ENCODE measurements around the gene CFAP20DC. TPM values are rescaled to one million over a fixed set of nuclear protein-coding genes. Genes with fewer than 3 reads are reported as not detected.

CFAP20DC gene
- total and polyA plus RNA-seq, 4 donors: 0.98 to 2.1 (median 1.5) TPM

DNA sequence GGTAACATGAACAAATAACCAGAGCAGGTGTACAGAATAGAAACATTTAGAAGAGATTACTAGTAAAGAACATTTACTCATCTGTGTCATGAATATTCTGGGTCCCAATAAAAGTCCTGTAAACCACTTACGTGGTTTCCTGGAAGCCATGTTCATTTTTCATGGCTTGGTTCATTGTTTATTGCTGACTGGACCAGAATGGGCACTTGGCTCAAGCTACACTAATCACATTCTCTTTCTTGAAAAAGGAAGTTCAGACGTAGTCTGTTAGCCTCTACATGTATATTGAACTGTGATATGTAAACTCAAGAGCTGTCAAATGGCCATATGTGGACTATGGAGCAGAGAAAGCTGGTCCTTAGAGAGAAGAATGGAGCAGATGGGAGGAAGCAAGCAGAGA lies 244.9 kb downstream of the CFAP20DC start:
- 89% methylated on average over 2 of the region's 2 CpGs for WGBS
- no peak overlapping the region for H3K9ac ChIP-seq (ENCODE audit: low read depth in 1 of 2, low read length in 2 of 2)
- no peaks in the 10 kb centered on the region for H3K9me3 ChIP-seq (ENCODE audit: control insufficient read depth in 4 of 4, low read length in 3 of 4)
- peaks cover 0 to 2% (median 0%) of the 10 kb centered on the region in 4 donors for H3K4me1 ChIP-seq (ENCODE audit: control insufficient read depth in 4 of 4, insufficient read depth in 4 of 4, low read length in 3 of 4)
- H3K36me3 ChIP-seq (ENCODE audit: control insufficient read depth in 4 of 4, insufficient read depth in 3 of 4, low read depth in 1 of 4, low read length in 3 of 4): no peaks in the 10 kb centered on the region
- no peak overlapping the region for H3K27ac ChIP-seq (ENCODE audit: low read depth in 1 of 2, low read length in 2 of 2)
- no peak for DNase-seq (ENCODE audit: low spot score)
- H3K4me3 ChIP-seq (ENCODE audit: low read depth in 1 of 3, low read length in 3 of 3): no peak overlapping the region
- no peaks in the 10 kb centered on the region for H3K27me3 ChIP-seq (ENCODE audit: control insufficient read depth in 4 of 4, insufficient read depth in 4 of 4, low read length in 3 of 4)
- TF ChIP-seq HNF4G (IDR thresholded peaks at IDR 0.05): no peak
- no peak for TF ChIP-seq TAF1 (conservative IDR thresholded peaks at IDR 0.05)
- TF ChIP-seq, protein P1, sequence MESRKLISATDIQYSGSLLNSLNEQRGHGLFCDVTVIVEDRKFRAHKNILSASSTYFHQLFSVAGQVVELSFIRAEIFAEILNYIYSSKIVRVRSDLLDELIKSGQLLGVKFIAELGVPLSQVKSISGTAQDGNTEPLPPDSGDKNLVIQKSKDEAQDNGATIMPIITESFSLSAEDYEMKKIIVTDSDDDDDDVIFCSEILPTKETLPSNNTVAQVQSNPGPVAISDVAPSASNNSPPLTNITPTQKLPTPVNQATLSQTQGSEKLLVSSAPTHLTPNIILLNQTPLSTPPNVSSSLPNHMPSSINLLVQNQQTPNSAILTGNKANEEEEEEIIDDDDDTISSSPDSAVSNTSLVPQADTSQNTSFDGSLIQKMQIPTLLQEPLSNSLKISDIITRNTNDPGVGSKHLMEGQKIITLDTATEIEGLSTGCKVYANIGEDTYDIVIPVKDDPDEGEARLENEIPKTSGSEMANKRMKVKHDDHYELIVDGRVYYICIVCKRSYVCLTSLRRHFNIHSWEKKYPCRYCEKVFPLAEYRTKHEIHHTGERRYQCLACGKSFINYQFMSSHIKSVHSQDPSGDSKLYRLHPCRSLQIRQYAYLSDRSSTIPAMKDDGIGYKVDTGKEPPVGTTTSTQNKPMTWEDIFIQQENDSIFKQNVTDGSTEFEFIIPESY (IDR thresholded peaks at IDR 0.05): no peak
- TF ChIP-seq SP1 (IDR thresholded peaks at IDR 0.05): no peak
- TF ChIP-seq, protein P2, sequence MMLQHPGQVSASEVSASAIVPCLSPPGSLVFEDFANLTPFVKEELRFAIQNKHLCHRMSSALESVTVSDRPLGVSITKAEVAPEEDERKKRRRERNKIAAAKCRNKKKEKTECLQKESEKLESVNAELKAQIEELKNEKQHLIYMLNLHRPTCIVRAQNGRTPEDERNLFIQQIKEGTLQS (IDR thresholded peaks at IDR 0.05): no peak
- TF ChIP-seq YY1 (IDR thresholded peaks at IDR 0.05): no peak
- TF ChIP-seq JUND (IDR thresholded peaks at IDR 0.05): no peak
- TF ChIP-seq, protein P3, sequence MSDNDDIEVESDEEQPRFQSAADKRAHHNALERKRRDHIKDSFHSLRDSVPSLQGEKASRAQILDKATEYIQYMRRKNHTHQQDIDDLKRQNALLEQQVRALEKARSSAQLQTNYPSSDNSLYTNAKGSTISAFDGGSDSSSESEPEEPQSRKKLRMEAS (IDR thresholded peaks at IDR 0.05): no peak
- TF ChIP-seq HNF4A (conservative IDR thresholded peaks at IDR 0.05): no peak
- TF ChIP-seq GABPA (IDR thresholded peaks at IDR 0.05 in 1 of 2, conservative IDR thresholded peaks at IDR 0.05 in 1 of 2): no peak
- no peak for TF ChIP-seq FOXA2 (IDR thresholded peaks at IDR 0.05)

DNA sequence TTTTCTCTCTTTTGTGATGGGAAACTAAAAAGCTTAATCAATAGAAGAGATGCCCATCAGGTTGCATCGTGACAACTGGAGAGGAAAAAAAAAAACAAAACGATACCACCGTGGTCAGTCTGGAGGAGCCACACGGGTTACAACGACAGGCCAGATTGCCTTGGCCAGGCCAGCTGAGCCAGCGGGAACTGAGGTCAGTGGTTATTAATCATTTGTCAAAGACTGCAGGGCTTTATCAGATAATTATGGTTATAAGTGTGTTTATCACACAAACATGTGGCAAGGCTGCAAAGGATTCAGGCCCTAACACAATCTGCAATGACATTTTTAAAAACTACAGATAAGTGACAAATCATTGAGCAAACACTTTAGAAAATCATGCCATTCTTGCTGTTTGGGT lies 248.3 kb downstream of the CFAP20DC start:
- 68% methylated on average over 6 of the region's 6 CpGs for WGBS
- Histone ChIP-seq H3K9me3 (ENCODE audit: control insufficient read depth in 4 of 4, low read length in 3 of 4) (no peaks in the 10 kb centered on the region), H3K4me1 (ENCODE audit: control insufficient read depth in 4 of 4, insufficient read depth in 4 of 4, low read length in 3 of 4) (peaks cover 0 to 2% (median 0%) of the 10 kb centered on the region in 4 donors), H3K27me3 (ENCODE audit: control insufficient read depth in 4 of 4, insufficient read depth in 4 of 4, low read length in 3 of 4) (no peaks in the 10 kb centered on the region), H3K9ac (ENCODE audit: low read depth in 1 of 2, low read length in 2 of 2) (no peak overlapping the region), H3K27ac (ENCODE audit: low read depth in 1 of 2, low read length in 2 of 2) (no peak overlapping the region), H3K4me3 (ENCODE audit: low read depth in 1 of 3, low read length in 3 of 3) (no peak overlapping the region), H3K36me3 (ENCODE audit: control insufficient read depth in 4 of 4, insufficient read depth in 3 of 4, low read depth in 1 of 4, low read length in 3 of 4) (no peaks in the 10 kb centered on the region)
- DNase-seq (ENCODE audit: low spot score): no peak
- TF ChIP-seq, protein P1 (IDR thresholded peaks at IDR 0.05): no peak
- no peak for TF ChIP-seq FOXA1 (IDR thresholded peaks at IDR 0.05)
- no peak for TF ChIP-seq FOXA2 (IDR thresholded peaks at IDR 0.05)
- TF ChIP-seq NR2F2 (IDR thresholded peaks at IDR 0.05): no peak
- TF ChIP-seq, protein P4, sequence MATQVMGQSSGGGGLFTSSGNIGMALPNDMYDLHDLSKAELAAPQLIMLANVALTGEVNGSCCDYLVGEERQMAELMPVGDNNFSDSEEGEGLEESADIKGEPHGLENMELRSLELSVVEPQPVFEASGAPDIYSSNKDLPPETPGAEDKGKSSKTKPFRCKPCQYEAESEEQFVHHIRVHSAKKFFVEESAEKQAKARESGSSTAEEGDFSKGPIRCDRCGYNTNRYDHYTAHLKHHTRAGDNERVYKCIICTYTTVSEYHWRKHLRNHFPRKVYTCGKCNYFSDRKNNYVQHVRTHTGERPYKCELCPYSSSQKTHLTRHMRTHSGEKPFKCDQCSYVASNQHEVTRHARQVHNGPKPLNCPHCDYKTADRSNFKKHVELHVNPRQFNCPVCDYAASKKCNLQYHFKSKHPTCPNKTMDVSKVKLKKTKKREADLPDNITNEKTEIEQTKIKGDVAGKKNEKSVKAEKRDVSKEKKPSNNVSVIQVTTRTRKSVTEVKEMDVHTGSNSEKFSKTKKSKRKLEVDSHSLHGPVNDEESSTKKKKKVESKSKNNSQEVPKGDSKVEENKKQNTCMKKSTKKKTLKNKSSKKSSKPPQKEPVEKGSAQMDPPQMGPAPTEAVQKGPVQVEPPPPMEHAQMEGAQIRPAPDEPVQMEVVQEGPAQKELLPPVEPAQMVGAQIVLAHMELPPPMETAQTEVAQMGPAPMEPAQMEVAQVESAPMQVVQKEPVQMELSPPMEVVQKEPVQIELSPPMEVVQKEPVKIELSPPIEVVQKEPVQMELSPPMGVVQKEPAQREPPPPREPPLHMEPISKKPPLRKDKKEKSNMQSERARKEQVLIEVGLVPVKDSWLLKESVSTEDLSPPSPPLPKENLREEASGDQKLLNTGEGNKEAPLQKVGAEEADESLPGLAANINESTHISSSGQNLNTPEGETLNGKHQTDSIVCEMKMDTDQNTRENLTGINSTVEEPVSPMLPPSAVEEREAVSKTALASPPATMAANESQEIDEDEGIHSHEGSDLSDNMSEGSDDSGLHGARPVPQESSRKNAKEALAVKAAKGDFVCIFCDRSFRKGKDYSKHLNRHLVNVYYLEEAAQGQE (IDR thresholded peaks at IDR 0.05): no peak
- TF ChIP-seq JUND (IDR thresholded peaks at IDR 0.05): no peak
- TF ChIP-seq SP1 (IDR thresholded peaks at IDR 0.05): no peak
- TF ChIP-seq RXRA (IDR thresholded peaks at IDR 0.05): no peak
- TF ChIP-seq HNF4A (conservative IDR thresholded peaks at IDR 0.05): no peak
- TF ChIP-seq TAF1 (conservative IDR thresholded peaks at IDR 0.05): no peak
- no peak for TF ChIP-seq HNF4G (IDR thresholded peaks at IDR 0.05)
- no peak for TF ChIP-seq RAD21 (IDR thresholded peaks at IDR 0.05)
- no peak for TF ChIP-seq YY1 (IDR thresholded peaks at IDR 0.05)
